NB4 (cell line): ENCODE data around the gene PRX.
"Not testable (repeated sequence)": the region's sequence is repeated elsewhere in the genome, so short reads cannot be mapped to it uniquely, and the experiment has no call there.

Experiments used
- DNase-seq: peaks from one replicate; pipeline ENCODE4 v3.0.0; 2010; ENCODE audit warnings: low read depth
- H3K4me3 ChIP-seq: one replicate; pipeline ENCODE4 v1.5.1; 2011; ENCODE audit warnings: mild to moderate bottlenecking, low read depth, low read length, moderate library complexity
- CTCF ChIP-seq: IDR thresholded peaks from one replicate; pipeline ENCODE4 v1.5.1; 2012; ENCODE audit warnings: low read depth, low read length
- MAX ChIP-seq: IDR thresholded peaks from 2 replicates; pipeline ENCODE4 v1.6.1; 2011; ENCODE audit warnings: low read depth, low read length
- MYC ChIP-seq: IDR thresholded peaks from 2 replicates; pipeline ENCODE4 v1.6.1; 2011; ENCODE audit warnings: low read depth, low read length
- POLR2A ChIP-seq: IDR thresholded peaks from 2 replicates; pipeline ENCODE4 v1.6.1; 2011; ENCODE audit warnings: mild to moderate bottlenecking; ENCODE audit not compliant: insufficient read length; ENCODE audit errors: extremely low read depth

PRX gene

GRCh38 chr19:40438284-40438683 is 25.1 kb upstream of the PRX start:
- H3K4me3 ChIP-seq, result no peak overlapping the region
- no peak for TF ChIP-seq MYC
- TF ChIP-seq MAX, result no peak
- no peak for TF ChIP-seq POLR2A
- TF ChIP-seq CTCF, result no peak
- no peak for DNase-seq

GRCh38 chr19:40433391-40434216 is 20.4 kb upstream of the PRX start:
- TF ChIP-seq POLR2A (peak; percentile 22), MYC (no peak; the same call in 1 of the 2 replicates)
- DNase-seq, result peak; percentile 79

GRCh38 chr19:40432760-40433159 is 19.6 kb upstream of the PRX start:
- not testable (repeated sequence) for H3K4me3 ChIP-seq, DNase-seq

More at GRCh38 chr19:40433391-40434216, 20.4 kb upstream of the PRX start:
- H3K4me3 ChIP-seq, result peak overlapping the region; percentile 34

GRCh38 chr19:40431698-40432097 is 18.5 kb upstream of the PRX start:
- H3K4me3 ChIP-seq, result no peak overlapping the region
- DNase-seq, result no peak

GRCh38 chr19:40430242-40430641 is 17.1 kb upstream of the PRX start:
- H3K4me3 ChIP-seq, result not testable (repeated sequence)

More at GRCh38 chr19:40431698-40432097, 18.5 kb upstream of the PRX start:
- TF ChIP-seq CTCF (no peak), POLR2A (no peak), MYC (no peak), MAX (no peak)

GRCh38 chr19:40428197-40428596 is 15.0 kb upstream of the PRX start:
- DNase-seq, H3K4me3 ChIP-seq: not testable (repeated sequence)

More at GRCh38 chr19:40430242-40430641, 17.1 kb upstream of the PRX start:
- DNase-seq, result not testable (repeated sequence)

- peak; percentile 38 for TF ChIP-seq CTCF
- no peak for TF ChIP-seq MYC
- peak; percentile 27; the same call in 1 of the 2 replicates for TF ChIP-seq MAX
- peak; percentile 71 for TF ChIP-seq POLR2A
- H3K4me3 ChIP-seq, result peak within 1 kb of the TSS; percentile 78
Observed at GRCh38 chr19:40425450-40426287, 12.5 kb upstream of the PRX start, which contains the start of gene SERTAD1. SERTAD1 (minus strand) TSS chr19:40425992; CDS start chr19:40423546, 2,446 bp downstream.

More at GRCh38 chr19:40425450-40426287, 12.5 kb upstream of the PRX start, which contains the start of gene SERTAD1:
- peak; percentile 97 for DNase-seq
